ENCODE results near the gene MEGF8. TPM values are rescaled to one million over a fixed set of nuclear protein-coding genes. Genes with fewer than 3 reads are reported as not detected.

MEGF8 gene
- total RNA-seq, 3 donors from 2014 or later (not counting 1 experiment from before 2014, with no cell fraction given): 8.1 to 11.3 (median 10.5) TPM

DNA sequence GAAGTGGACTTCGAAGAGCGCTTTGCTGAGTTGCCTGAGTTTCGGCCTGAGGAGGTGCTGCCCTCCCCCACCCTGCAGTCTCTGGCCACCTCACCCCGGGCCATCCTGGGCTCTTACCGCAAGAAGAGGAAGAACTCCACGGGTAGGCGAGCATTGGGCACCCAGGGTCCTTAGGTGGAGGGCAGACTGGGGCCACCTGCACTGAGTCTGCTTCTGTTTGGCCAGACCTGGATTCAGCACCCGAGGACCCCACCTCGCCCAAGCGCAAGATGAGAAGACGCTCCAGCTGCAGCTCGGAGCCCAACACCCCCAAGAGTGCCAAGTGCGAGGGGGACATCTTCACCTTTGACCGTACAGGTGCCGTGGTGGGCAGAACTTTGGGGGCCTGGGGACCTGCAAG, 31.5 kb upstream of the MEGF8 start:
- Histone ChIP-seq H3K36me3 (ENCODE audit: control insufficient read depth, insufficient read depth, low read length) (peaks cover 44% of the 10 kb centered on the region), H3K27me3 (ENCODE audit: control insufficient read depth, insufficient read depth, low read length) (no peaks in the 10 kb centered on the region), H3K4me1 (ENCODE audit: control insufficient read depth, insufficient read depth, low read length) (no peaks in the 10 kb centered on the region), H3K4me3 (ENCODE audit: low read length) (no peak overlapping the region), H3K27ac (ENCODE audit: low read length) (no peak overlapping the region), H3K9me3 (ENCODE audit: control insufficient read depth, insufficient read depth, low read length) (no peaks in the 10 kb centered on the region)
- intact Hi-C loops (cut with micrococcal nuclease): no loop called here
- DNase-seq: no peak
- H3K36me3 Mint-ChIP-seq: no peaks in the 10 kb centered on the region
- no peaks in the 10 kb centered on the region for H3K27me3 Mint-ChIP-seq (ENCODE audit: low read depth in 2 of 2)
- peaks cover 0 to 12% of the 10 kb centered on the region in 2 donors for H3K4me1 Mint-ChIP-seq
- H3K9me3 Mint-ChIP-seq: no peaks in the 10 kb centered on the region
- no peak for TF ChIP-seq CTCF (IDR thresholded peaks at IDR 0.05)
- H3K27ac Mint-ChIP-seq: no peak overlapping the region
- ATAC-seq: no peak
- no peak overlapping the region for H3K4me3 Mint-ChIP-seq
- 95% methylated on average over 15 of the region's 15 CpGs for WGBS (ENCODE audit: insufficient coverage)

GRCh38 chr19:42294471-42295137, 30.8 kb upstream of the MEGF8 start:
- no peaks in the 10 kb centered on the region for H3K9me3 Mint-ChIP-seq
- intact Hi-C loops (cut with micrococcal nuclease): loop anchor here (5.0 kb wide), 1 partner anchor 117 kb away; no protein-coding TSS in a partner anchor
- Histone ChIP-seq H3K4me3 (ENCODE audit: low read length) (no peak overlapping the region), H3K36me3 (ENCODE audit: control insufficient read depth, insufficient read depth, low read length) (peaks cover 40% of the 10 kb centered on the region), H3K27ac (ENCODE audit: low read length) (no peak overlapping the region), H3K9me3 (ENCODE audit: control insufficient read depth, insufficient read depth, low read length) (no peaks in the 10 kb centered on the region), H3K4me1 (ENCODE audit: control insufficient read depth, insufficient read depth, low read length) (no peaks in the 10 kb centered on the region), H3K27me3 (ENCODE audit: control insufficient read depth, insufficient read depth, low read length) (no peaks in the 10 kb centered on the region)
- DNase-seq: no peak
- WGBS (ENCODE audit: insufficient coverage): 93% methylated on average over 24 of the region's 24 CpGs
- TF ChIP-seq CTCF (IDR thresholded peaks at IDR 0.05): no peak
- H3K4me3 Mint-ChIP-seq: no peak overlapping the region
- peaks cover 0 to 12% of the 10 kb centered on the region in 2 donors for H3K4me1 Mint-ChIP-seq
- no peak overlapping the region for H3K27ac Mint-ChIP-seq
- H3K27me3 Mint-ChIP-seq (ENCODE audit: low read depth in 2 of 2): no peaks in the 10 kb centered on the region
- H3K36me3 Mint-ChIP-seq: no peaks in the 10 kb centered on the region
- no peak for ATAC-seq

- Mint-ChIP-seq H3K9me3 (no peaks in the 10 kb centered on the region), H3K27ac (no peak overlapping the region), H3K4me3 (no peak overlapping the region), H3K4me1 (peaks cover 0 to 12% of the 10 kb centered on the region in 2 donors), H3K27me3 (ENCODE audit: low read depth in 2 of 2) (no peaks in the 10 kb centered on the region), H3K36me3 (no peaks in the 10 kb centered on the region)
- no peak for TF ChIP-seq CTCF (IDR thresholded peaks at IDR 0.05)
- WGBS (ENCODE audit: insufficient coverage): 96% methylated on average over 3 of the region's 5 CpGs
- intact Hi-C loops (cut with micrococcal nuclease): loop anchor here (5.0 kb wide), 1 partner anchor 118 kb away; no protein-coding TSS in a partner anchor
- Histone ChIP-seq H3K9me3 (ENCODE audit: control insufficient read depth, insufficient read depth, low read length) (no peaks in the 10 kb centered on the region), H3K4me3 (ENCODE audit: low read length) (no peak overlapping the region), H3K36me3 (ENCODE audit: control insufficient read depth, insufficient read depth, low read length) (peaks cover 32% of the 10 kb centered on the region), H3K27me3 (ENCODE audit: control insufficient read depth, insufficient read depth, low read length) (no peaks in the 10 kb centered on the region), H3K27ac (ENCODE audit: low read length) (no peak overlapping the region), H3K4me1 (ENCODE audit: control insufficient read depth, insufficient read depth, low read length) (no peaks in the 10 kb centered on the region)
- DNase-seq (no peak), ATAC-seq (no peak)
Measured at GRCh38 chr19:42295342-42295741, 30.1 kb upstream of the MEGF8 start.
